ENCODE data around the gene ARHGEF5.
"Not testable (repeated sequence)": the region's sequence is repeated elsewhere in the genome, so short reads cannot be mapped to it uniquely, and the experiment has no call there.

ARHGEF5 gene

GRCh38 chr7:144355176-144355822 lies at the start of gene ARHGEF5:
Gene ARHGEF5, plus strand, starts transcription at chr7:144355402. Its CDS starts 7,268 bp downstream, at chr7:144362670.
- DNase-seq = not testable (repeated sequence)

- DNase-seq = not testable (repeated sequence)
Observed at GRCh38 chr7:144309702-144310101, 45.5 kb upstream of the ARHGEF5 start.

GRCh38 chr7:144311218-144311617 lies 44.0 kb upstream of the ARHGEF5 start:
- not testable (repeated sequence) for DNase-seq

- DNase-seq = not testable (repeated sequence)
Observed at GRCh38 chr7:144311872-144312469, 43.2 kb upstream of the ARHGEF5 start, which contains the start of gene OR2A1. Gene OR2A1, plus strand, starts transcription at chr7:144312419. Its CDS starts 5,706 bp downstream, at chr7:144318125.

GRCh38 chr7:144317537-144317936 lies 37.7 kb upstream of the ARHGEF5 start:
- DNase-seq = not testable (repeated sequence)

GRCh38 chr7:144319547-144319946 lies 35.7 kb upstream of the ARHGEF5 start:
- DNase-seq = not testable (repeated sequence)

GRCh38 chr7:144321677-144322206 lies 33.5 kb upstream of the ARHGEF5 start:
- not testable (repeated sequence) for DNase-seq

- not testable (repeated sequence) for DNase-seq
Observed at GRCh38 chr7:144323359-144323758, 31.8 kb upstream of the ARHGEF5 start.

- DNase-seq = not testable (repeated sequence)
Observed at GRCh38 chr7:144325868-144326267, 29.3 kb upstream of the ARHGEF5 start.

- DNase-seq = not testable (repeated sequence)
Observed at GRCh38 chr7:144330044-144330443, 25.2 kb upstream of the ARHGEF5 start.

- DNase-seq = not testable (repeated sequence)
Observed at GRCh38 chr7:144331221-144331995, 23.8 kb upstream of the ARHGEF5 start.

GRCh38 chr7:144331996-144332288 lies 23.3 kb upstream of the ARHGEF5 start:
- DNase-seq = not testable (repeated sequence)

- not testable (repeated sequence) for DNase-seq
Observed at GRCh38 chr7:144348625-144349024, 6.6 kb upstream of the ARHGEF5 start.

- not testable (repeated sequence) for DNase-seq
Observed at GRCh38 chr7:144351667-144352066, 3.5 kb upstream of the ARHGEF5 start.

- not testable (repeated sequence) for DNase-seq
Observed at GRCh38 chr7:144356185-144356584, 983 bp downstream of the ARHGEF5 start.

GRCh38 chr7:144356860-144357259 lies 1.7 kb downstream of the ARHGEF5 start:
- DNase-seq = not testable (repeated sequence)

- DNase-seq = not testable (repeated sequence)
Observed at GRCh38 chr7:144362061-144362460, 6.9 kb downstream of the ARHGEF5 start.

GRCh38 chr7:144365523-144365922 lies 10.3 kb downstream of the ARHGEF5 start:
- not testable (repeated sequence) for DNase-seq

GRCh38 chr7:144367250-144367649 lies 12.0 kb downstream of the ARHGEF5 start:
- DNase-seq = not testable (repeated sequence)

GRCh38 chr7:144369221-144369620 lies 14.0 kb downstream of the ARHGEF5 start:
- not testable (repeated sequence) for DNase-seq

- no peak for DNase-seq
Observed at GRCh38 chr7:144378651-144379050, 23.4 kb downstream of the ARHGEF5 start.

GRCh38 chr7:144379776-144380384 lies 24.7 kb downstream of the ARHGEF5 start:
- DNase-seq = no peak

GRCh38 chr7:144384071-144384470 lies 28.9 kb downstream of the ARHGEF5 start:
- no peak for DNase-seq

Measured in NCI-H146 (cell line).